ENCODE measurements around the gene COBLL1. TPM values are rescaled to one million over a fixed set of nuclear protein-coding genes. Genes with fewer than 3 reads are reported as not detected.

COBLL1 gene
- total and polyA plus RNA-seq, 8 donors, result 19.1 to 74.8 (median 22.1) TPM

DNA sequence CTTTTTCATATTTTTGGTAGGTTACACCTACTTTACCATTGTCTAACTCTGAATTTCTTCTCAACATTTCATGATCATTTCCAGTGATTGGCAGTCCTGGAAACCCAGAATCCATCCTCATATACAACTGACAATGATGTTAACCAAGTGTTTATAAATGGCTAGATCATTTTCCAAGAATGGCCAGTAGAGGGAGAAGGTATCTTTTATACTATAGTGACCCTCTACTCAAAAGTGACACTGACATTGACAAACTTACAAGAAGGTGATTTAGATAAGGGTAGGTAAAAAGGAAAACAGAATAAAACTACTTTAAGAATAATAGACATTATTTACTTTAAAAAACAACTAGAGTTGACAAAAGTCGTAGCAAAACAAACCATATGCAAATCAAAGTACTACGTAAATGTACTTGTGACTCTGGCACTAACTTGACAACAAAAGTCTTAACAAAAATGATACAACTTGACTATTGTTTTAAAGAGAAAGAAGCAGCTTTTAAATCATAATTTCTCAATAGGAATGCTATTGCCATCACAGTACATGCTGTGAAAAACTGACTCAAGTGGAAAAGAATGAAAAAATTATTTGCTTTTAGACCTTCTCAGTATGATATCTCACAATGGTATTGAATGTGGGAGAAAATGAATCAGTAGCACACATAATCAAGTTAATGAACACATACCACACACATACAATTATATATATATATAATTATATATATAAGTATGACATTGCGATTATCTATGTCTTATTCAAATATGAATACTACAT is 143.7 kb downstream of the COBLL1 start:
- H3K36me3 ChIP-seq, result peaks cover 0 to 9% of the 10 kb centered on the region in 2 donors
- ATAC-seq, result peak; percentile 68

DNA sequence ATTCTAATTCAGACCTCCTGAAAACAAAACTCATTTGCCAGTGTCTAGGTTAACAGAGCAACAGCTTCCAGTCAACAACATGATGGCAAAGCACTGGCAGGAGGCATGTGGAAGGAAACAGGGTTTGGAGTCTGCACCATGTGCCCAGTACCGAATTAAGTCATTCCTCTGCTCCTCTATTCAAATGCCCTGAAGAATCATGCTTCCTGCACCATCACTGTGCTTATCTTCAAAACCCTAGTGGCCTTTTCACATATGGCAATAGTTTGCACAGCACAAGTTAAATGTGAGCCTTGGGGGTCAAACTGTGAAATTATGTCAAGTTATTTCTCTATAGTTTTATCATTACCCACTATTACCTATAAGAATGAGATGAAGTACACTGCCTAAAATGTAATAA is 145.0 kb downstream of the COBLL1 start:
- no peak for DNase-seq
- no peak for ATAC-seq

More for the DNA sequence above, 143.7 kb downstream of the COBLL1 start:
- H3K9me3 ChIP-seq, result no peaks in the 10 kb centered on the region
- no peaks in the 10 kb centered on the region for H3K4me1 ChIP-seq
- no peak for DNase-seq
- no peaks in the 10 kb centered on the region for H3K27me3 ChIP-seq
- H3K27ac ChIP-seq, result no peak overlapping the region
- TF ChIP-seq, protein P1, sequence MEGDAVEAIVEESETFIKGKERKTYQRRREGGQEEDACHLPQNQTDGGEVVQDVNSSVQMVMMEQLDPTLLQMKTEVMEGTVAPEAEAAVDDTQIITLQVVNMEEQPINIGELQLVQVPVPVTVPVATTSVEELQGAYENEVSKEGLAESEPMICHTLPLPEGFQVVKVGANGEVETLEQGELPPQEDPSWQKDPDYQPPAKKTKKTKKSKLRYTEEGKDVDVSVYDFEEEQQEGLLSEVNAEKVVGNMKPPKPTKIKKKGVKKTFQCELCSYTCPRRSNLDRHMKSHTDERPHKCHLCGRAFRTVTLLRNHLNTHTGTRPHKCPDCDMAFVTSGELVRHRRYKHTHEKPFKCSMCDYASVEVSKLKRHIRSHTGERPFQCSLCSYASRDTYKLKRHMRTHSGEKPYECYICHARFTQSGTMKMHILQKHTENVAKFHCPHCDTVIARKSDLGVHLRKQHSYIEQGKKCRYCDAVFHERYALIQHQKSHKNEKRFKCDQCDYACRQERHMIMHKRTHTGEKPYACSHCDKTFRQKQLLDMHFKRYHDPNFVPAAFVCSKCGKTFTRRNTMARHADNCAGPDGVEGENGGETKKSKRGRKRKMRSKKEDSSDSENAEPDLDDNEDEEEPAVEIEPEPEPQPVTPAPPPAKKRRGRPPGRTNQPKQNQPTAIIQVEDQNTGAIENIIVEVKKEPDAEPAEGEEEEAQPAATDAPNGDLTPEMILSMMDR (IDR thresholded peaks at IDR 0.05), result peak; percentile 38 to 42
- intact Hi-C loops (cut with DNase I), result no loop called here
- no peak overlapping the region for H3K4me3 ChIP-seq

DNA sequence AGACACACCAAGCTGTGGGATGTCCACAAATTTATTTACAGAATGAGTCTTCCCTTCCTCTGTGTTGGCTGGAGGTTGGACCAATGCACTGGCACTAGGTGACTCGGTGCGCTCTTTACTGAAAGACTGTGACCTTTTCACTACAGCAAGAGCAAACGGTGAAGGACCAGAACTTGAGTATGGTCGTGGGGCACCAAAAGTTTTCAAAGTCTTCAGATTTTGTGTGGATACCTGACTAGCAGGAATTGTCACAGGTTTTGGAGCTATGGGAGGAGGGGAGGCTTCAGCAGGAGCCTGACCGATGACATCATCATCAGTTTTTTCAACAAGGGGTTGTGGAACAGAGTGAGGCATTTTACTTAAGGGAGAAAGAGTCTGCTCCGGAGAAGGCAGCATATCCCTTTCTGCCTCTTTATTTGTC is 147.3 kb downstream of the COBLL1 start:
- DNase-seq (peak in 1 of 4 donors; percentile 36), ATAC-seq (no peak)
- Histone ChIP-seq H3K4me3 (no peak overlapping the region), H3K27ac (no peak overlapping the region), H3K4me1 (no peaks in the 10 kb centered on the region), H3K9me3 (no peaks in the 10 kb centered on the region), H3K36me3 (peaks cover 0 to 30% of the 10 kb centered on the region in 2 donors), H3K27me3 (no peaks in the 10 kb centered on the region)
- TF ChIP-seq, protein P1 (IDR thresholded peaks at IDR 0.05), result no peak
- intact Hi-C loops (cut with DNase I), result no loop called here

More for the DNA sequence above, 145.0 kb downstream of the COBLL1 start:
- Histone ChIP-seq H3K36me3 (peaks cover 0 to 14% of the 10 kb centered on the region in 2 donors), H3K4me1 (no peaks in the 10 kb centered on the region), H3K27ac (no peak overlapping the region), H3K9me3 (no peaks in the 10 kb centered on the region), H3K27me3 (no peaks in the 10 kb centered on the region), H3K4me3 (no peak overlapping the region)
- intact Hi-C loops (cut with DNase I), result no loop called here
- TF ChIP-seq, protein P1 (IDR thresholded peaks at IDR 0.05), result no peak

DNA sequence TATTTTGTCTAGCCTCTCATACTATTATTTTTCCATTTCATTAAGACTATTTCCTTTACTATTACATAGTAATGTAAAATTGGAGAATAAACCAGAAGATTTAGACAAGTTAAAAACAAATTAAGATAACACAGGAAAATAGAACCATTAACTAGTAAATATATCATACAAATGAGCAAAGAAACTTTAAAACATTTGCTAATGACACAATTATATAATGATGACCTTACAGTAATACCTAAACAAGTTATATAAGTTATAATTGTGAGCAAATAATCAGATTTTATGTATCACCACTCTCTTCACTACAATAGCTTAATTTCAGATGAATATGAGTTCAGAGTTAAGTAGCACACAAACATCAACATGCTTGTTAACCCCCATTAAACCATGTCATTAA is 147.8 kb downstream of the COBLL1 start:
- TF ChIP-seq, protein P1 (IDR thresholded peaks at IDR 0.05), result no peak
- peaks cover 0 to 30% of the 10 kb centered on the region in 2 donors for H3K36me3 ChIP-seq
- no peak overlapping the region for H3K27ac ChIP-seq
- DNase-seq (no peak), ATAC-seq (no peak)
- H3K27me3 ChIP-seq, result no peaks in the 10 kb centered on the region
- no peak overlapping the region for H3K4me3 ChIP-seq
- no peaks in the 10 kb centered on the region for H3K4me1 ChIP-seq
- H3K9me3 ChIP-seq, result no peaks in the 10 kb centered on the region
- intact Hi-C loops (cut with DNase I), result no loop called here

DNA sequence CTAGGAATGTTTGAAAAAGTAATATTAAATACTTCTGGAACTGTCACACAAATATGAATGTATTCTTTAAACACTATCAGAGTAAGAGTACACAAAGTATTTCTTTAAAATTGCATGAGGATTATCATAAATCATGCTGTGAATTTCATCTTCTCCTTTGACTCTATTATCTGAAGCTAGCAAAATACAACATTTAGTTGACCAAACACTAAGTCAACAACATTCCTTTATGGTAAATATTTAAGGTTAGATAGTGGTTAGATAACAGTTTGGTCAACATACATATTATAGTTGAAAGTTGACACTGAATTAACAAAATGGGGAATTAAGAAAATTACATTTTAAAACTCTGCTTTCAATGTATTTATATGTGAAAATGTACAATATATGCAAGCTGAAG is 148.2 kb downstream of the COBLL1 start:
- intact Hi-C loops (cut with DNase I), result no loop called here
- H3K27ac ChIP-seq, result no peak overlapping the region
- no peak overlapping the region for H3K4me3 ChIP-seq
- peaks cover 0 to 30% of the 10 kb centered on the region in 2 donors for H3K36me3 ChIP-seq
- ATAC-seq (no peak), DNase-seq (no peak)
- H3K4me1 ChIP-seq, result no peaks in the 10 kb centered on the region
- TF ChIP-seq, protein P1 (IDR thresholded peaks at IDR 0.05), result no peak
- H3K27me3 ChIP-seq, result no peaks in the 10 kb centered on the region
- no peaks in the 10 kb centered on the region for H3K9me3 ChIP-seq
